KOPT-K1 (cell line): ENCODE results near the gene C16orf54.
"Not testable (repeated sequence)": the region's sequence is repeated elsewhere in the genome, so short reads cannot be mapped to it uniquely, and the experiment has no call there.

Experiments
- H3K27ac ChIP-seq: fragments of 200-600 bp; sonication (generic); 2 replicates; pipeline ENCODE4 v1.5.1; 2016; ENCODE audit warnings: antibody characterized with exemption, mild to moderate bottlenecking, low read depth, low read length; ENCODE audit not compliant: poor library complexity, severe bottlenecking
- H3K36me3 ChIP-seq: fragments of 200-600 bp; sonication (generic); 2 replicates; pipeline ENCODE4 v1.5.1; 2017; ENCODE audit warnings: antibody characterized with exemption, mild to moderate bottlenecking, low read length, moderate library complexity; ENCODE audit not compliant: insufficient read depth
- H3K9me3 ChIP-seq: fragments of 200-600 bp; sonication (generic); 2 replicates; pipeline ENCODE4 v1.5.1; 2017; ENCODE audit warnings: antibody characterized with exemption, low read length, mild to moderate bottlenecking; ENCODE audit not compliant: insufficient read depth, poor library complexity, severe bottlenecking

C16orf54 gene, protein sequence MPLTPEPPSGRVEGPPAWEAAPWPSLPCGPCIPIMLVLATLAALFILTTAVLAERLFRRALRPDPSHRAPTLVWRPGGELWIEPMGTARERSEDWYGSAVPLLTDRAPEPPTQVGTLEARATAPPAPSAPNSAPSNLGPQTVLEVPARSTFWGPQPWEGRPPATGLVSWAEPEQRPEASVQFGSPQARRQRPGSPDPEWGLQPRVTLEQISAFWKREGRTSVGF

DNA sequence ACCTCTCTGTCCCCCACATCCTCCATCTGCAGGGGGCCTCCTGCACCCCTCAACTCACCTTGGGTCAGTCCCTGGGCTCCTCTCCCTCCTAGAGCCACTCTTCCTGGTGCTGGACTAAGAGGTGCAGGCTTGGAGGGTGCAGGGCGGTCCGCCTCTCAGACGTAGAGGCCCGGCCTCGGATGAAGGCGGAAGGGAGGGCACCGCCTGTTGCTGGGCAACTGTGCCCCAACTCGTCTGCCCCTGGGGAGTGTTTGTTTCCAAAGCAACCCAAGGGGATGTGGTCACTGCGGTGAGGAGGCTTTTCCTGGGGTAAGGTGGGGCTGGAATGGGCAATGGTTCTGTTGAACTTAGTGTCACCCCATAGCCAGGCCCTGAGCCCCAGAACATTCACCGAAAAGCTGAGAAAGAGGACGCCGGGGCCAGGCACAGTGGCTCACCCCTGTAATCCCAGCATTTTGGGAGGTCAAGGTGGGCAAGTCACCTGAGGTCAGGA lies at the start of gene C16orf54:
Gene C16orf54, minus strand, starts transcription at position 138 of the 493 bp plus-strand sequence. CDS start 1,039 bp downstream, outside the sequence.
- H3K9me3 ChIP-seq, result no peaks in the 10 kb centered on the region
- H3K27ac ChIP-seq, result peak within 1 kb of the TSS; percentile 99
- peaks cover 34% of the 10 kb centered on the region for H3K36me3 ChIP-seq

DNA sequence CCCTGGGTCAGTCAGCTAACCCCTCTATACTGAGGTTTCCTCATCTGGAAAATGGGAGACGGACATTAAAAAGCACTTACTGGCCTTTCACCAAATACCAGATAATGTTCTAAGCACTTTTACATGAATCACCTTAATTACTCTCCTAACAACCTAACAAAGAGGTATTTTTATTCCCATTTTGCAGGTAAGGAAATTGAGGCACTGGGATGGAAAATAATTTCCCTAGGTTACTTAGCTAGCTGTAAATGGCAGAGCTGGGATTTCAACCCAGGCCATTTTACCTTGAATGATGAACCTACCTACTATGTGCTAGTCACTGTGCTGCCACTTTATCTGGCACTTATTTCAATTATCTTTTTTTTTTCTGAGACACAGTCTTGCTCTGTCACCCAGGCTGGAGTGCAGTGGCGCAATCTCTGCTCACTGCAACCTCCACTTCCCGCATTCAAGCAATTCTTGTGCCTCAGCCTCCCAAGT lies 48.5 kb upstream of the C16orf54 start:
- Histone ChIP-seq H3K36me3 (peaks cover 69% of the 10 kb centered on the region), H3K27ac (no peak overlapping the region), H3K9me3 (no peaks in the 10 kb centered on the region)

GRCh38 chr16:29793153-29793552 lies 47.4 kb upstream of the C16orf54 start:
- H3K9me3 ChIP-seq, H3K27ac ChIP-seq: not testable (repeated sequence)
- H3K36me3 ChIP-seq, result peaks cover 58% of the 10 kb centered on the region

GRCh38 chr16:29791845-29792807 lies 46.3 kb upstream of the C16orf54 start:
- Histone ChIP-seq H3K27ac (peak overlapping the region; percentile 96), H3K9me3 (no peaks in the 10 kb centered on the region), H3K36me3 (peaks cover 48% of the 10 kb centered on the region)

- peaks cover 39% of the 10 kb centered on the region for H3K36me3 ChIP-seq
Observed at GRCh38 chr16:29790949-29791844, 45.4 kb upstream of the C16orf54 start.

DNA sequence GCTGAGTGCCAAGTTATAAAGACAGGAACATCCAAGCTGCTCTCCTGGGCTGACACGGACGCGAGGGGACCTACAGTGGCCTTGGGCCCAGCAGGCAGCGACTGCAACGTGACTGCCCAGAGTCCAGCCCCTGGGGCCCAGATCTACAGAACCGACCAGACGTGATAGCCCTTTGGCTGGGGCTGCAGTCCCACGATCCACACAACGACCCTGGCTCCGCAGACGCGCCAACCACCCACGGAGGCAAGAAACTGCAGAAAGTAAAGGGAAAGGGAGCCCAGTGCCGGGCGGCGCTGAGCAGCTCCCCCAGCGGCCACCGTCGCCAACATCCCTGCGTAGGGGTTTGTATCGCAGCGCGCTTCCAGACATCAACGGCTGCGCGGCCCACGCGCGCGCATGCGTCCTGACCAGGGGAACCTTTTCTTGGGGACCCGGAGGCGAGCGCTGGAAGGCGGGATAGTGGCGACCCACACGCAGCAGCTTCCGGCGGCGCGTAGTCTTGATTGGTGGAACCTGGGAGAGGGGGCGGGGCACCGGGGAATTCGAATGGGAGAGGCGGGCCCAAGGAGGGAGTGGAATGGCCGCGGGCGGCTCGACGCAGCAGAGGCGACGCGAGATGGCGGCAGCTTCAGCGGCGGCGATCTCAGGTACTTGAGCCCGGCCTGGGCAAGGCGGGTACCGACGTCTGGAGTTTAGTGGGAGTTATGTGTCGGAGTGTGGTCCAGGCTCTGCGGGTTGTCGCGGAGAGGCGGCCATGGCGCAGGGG lies 44.6 kb upstream of the C16orf54 start, which contains the start of gene KIF22:
Gene KIF22, plus strand, starts transcription at position 569 of the 766 bp plus-strand sequence. Its CDS starts 9 bp downstream, at position 578.
- peak within 1 kb of the TSS; percentile 96 for H3K27ac ChIP-seq
- peaks cover 30% of the 10 kb centered on the region for H3K36me3 ChIP-seq
- H3K9me3 ChIP-seq, result no peaks in the 10 kb centered on the region

More at GRCh38 chr16:29790949-29791844, 45.4 kb upstream of the C16orf54 start:
- Histone ChIP-seq H3K27ac (peak overlapping the region; percentile 96), H3K9me3 (no peaks in the 10 kb centered on the region)

DNA sequence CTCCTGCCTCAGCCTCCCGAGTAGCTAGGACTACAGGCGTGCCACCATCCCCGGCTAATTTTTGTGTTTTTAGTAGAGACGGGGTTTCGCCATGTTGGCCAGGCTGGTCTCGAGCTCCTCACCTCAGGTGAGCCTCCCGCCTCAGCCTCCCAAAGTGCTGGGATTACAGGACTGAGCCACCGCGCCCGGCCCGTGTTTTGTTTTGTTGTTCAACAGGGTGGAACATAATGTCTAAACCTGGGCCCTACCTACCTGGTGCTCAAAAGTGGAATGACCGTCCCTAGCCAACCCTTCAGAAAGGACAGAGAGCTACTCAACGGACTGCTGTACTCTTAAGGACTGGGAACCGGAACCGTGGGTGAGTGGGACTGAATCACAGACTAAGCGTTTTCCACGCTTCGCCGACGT lies 44.0 kb upstream of the C16orf54 start:
- peaks cover 24% of the 10 kb centered on the region for H3K36me3 ChIP-seq
- H3K27ac ChIP-seq, result peak overlapping the region; percentile 96
- H3K9me3 ChIP-seq, result no peaks in the 10 kb centered on the region

DNA sequence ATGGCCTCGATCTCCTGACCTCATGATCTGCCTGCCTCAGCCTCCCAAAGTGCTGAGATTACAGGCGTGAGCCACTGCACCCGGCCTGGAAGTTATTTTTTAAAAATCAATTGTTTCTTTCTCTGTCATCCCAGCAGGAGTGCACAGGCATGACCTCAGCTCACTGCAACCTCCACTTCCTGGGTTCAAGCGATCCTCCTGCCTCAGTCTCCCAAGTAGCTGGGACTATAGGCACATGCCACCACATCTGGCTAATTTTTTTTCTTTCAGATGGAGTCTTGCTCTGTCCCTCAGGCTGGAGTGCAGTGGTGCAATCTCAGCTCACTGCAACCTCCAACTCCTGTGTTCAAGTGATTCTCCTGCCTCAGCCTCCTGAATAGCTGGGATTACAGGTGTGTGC lies 41.4 kb upstream of the C16orf54 start:
- H3K9me3 ChIP-seq, H3K36me3 ChIP-seq, H3K27ac ChIP-seq: not testable (repeated sequence)

GRCh38 chr16:29784901-29785500 lies 39.2 kb upstream of the C16orf54 start:
- H3K27ac ChIP-seq, result no peak overlapping the region
- H3K9me3 ChIP-seq, result no peaks in the 10 kb centered on the region
- H3K36me3 ChIP-seq, result no peaks in the 10 kb centered on the region

GRCh38 chr16:29784157-29784556 lies 38.4 kb upstream of the C16orf54 start:
- H3K27ac ChIP-seq, result no peak overlapping the region
- H3K36me3 ChIP-seq, result no peaks in the 10 kb centered on the region
- no peaks in the 10 kb centered on the region for H3K9me3 ChIP-seq

GRCh38 chr16:29783094-29783953 lies 37.5 kb upstream of the C16orf54 start:
- not testable (repeated sequence) for H3K9me3 ChIP-seq, H3K36me3 ChIP-seq, H3K27ac ChIP-seq

- H3K27ac ChIP-seq, result no peak overlapping the region
- no peaks in the 10 kb centered on the region for H3K9me3 ChIP-seq
- no peaks in the 10 kb centered on the region for H3K36me3 ChIP-seq
Observed at GRCh38 chr16:29779474-29779873, 33.7 kb upstream of the C16orf54 start.
